NOMO-1 (cell line): ENCODE data around the gene KCNJ1.

ENCODE experiments used
- DNase-seq, 2 experiments: peaks; one replicate each; lab custom pipeline; 2025; ENCODE audit not compliant: unreplicated experiment in 2 of 2; lab: John Stamatoyannopoulos, UW

KCNJ1 gene

DNA sequence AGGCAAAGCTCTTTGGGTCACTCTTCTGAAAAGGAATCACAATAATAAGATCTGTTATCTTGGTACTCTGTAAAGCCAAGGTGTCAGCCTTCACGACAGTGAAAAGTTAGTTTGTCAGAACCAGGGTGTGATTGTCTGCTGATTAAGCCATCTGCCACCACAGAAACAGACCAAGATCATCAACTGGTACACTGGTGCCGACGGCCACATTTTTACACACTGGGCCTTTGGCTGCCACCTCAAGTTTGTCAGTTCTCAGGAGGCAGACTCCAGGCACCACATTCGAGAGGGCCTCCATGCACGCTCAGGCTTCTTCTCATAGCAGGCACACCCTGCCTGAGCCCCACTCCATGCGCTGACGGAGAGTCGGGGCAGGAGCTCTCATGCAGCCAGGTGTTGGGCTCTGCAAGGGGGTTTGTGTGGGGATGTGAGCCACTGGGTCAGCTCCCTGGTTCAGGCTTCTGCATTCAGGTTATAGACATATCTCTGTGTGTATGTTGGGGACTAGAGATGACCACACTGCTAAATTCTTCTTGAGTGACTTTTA, 66.2 kb downstream of the KCNJ1 start:
- no peak for DNase-seq

DNA sequence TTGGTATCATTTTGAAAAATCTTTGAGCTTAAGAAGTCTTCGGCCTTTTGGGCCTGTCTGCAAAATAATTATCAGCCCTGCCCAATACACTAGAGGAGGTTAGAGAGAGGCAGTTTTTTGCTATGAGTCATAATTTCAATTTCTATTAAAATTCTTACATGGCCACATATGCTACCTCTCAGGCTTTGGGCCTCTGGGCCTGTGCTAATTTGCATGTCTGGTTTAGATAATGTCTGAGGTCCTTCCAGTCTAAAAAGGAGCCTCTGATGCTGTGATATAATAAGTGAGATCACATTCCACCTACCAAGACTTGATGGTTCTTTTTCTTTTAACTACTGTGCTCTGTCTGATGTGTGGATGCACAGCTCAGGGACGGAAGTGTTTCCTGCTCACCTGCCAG, 70.8 kb downstream of the KCNJ1 start:
- DNase-seq: no peak

DNA sequence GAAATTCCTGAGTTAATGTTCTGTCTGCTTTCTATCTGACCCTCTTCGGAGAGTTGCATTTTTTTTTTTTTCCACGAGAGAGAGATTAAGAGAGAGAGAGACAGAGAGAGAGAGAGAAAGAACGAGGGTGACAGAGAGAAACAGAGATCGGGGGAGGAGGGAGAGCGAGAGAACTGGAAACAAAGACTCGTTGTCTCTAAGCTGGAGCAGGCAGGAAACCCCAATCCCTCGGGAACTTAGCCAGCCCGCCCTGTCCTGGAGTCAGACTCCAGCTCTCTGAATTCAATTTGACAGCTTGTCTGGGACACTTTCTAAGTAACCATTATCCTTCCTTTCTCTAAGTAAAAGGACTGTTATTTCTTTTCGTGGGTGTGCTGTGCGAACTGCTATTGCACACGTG, 76.9 kb downstream of the KCNJ1 start:
- no peak for DNase-seq

DNA sequence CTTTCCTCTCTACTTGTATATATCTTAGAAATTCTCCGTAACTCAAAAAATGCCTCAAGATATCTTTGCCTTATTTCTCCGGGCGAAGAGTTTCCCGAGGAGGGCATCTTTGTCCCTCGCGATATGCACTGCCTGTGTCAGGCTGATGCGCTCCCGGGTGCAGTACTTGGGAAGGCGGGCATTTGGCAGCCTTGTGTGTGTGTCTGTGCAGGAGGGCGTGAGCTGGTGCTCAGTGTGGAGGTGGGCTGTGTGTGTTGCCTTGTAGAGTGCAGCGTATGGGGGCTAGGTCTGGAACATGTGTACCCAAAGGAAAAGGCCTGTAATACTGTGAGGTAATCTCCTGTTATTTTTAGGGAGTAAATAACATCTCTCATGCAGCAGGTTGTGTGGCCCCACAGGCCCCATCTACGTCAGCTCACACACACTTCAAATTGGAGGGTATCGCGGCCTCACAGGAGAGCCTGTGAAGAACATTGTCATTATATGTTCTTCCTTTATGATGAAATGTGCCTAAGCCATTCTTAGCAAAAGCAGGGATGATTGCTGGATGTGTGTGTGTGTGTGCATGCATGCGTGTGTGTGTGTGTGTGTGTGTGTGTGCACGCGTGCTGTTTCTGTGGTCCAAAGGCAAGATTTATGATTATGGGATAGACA, 77.5 kb downstream of the KCNJ1 start:
- DNase-seq: no peak
